HepG2 (cell line): ENCODE data around the gene RASA1. TPM values are rescaled to one million over a fixed set of nuclear protein-coding genes. Genes with fewer than 3 reads are reported as not detected.

Experiments
- ARNTL ChIP-seq: sonication (generic); formaldehyde crosslinking; IDR thresholded peaks from 2 replicates; pipeline ENCODE4 v1.4.0; 2020; ENCODE audit warnings: mild to moderate bottlenecking, missing genetic modification reagents
- CBX1 ChIP-seq: IDR thresholded peaks from one replicate; pipeline ENCODE4 v1.6.1; 2016; ENCODE audit warnings: antibody characterized with exemption, low read depth
- CSRNP1 ChIP-seq: sonication (generic); formaldehyde crosslinking; IDR thresholded peaks from 2 replicates; pipeline ENCODE4 v1.8.1; 2023; ENCODE audit warnings: mild to moderate bottlenecking, missing genetic modification reagents
- ISL2 ChIP-seq: sonication (generic); formaldehyde crosslinking; IDR thresholded peaks from 2 replicates; pipeline ENCODE4 v1.5.0; 2020; ENCODE audit warnings: missing genetic modification reagents
- KMT2B ChIP-seq: IDR thresholded peaks from 2 replicates; pipeline ENCODE4 v1.6.1; 2016; ENCODE audit warnings: missing genetic modification reagents, missing compliant biosample characterization
- MIER2 ChIP-seq: IDR thresholded peaks from 2 replicates; pipeline ENCODE4 v1.6.1; 2016; ENCODE audit warnings: missing biosample characterization, missing genetic modification reagents
- MTF1 ChIP-seq: sonication (generic); formaldehyde crosslinking; IDR thresholded peaks from 2 replicates; pipeline ENCODE4 v1.5.0; 2020; ENCODE audit warnings: missing genetic modification reagents
- NAIF1 ChIP-seq: sonication (generic); formaldehyde crosslinking; IDR thresholded peaks from 2 replicates; pipeline ENCODE4 v1.5.0; 2020; ENCODE audit warnings: mild to moderate bottlenecking, missing genetic modification reagents, borderline replicate concordance
- PAF1 ChIP-seq: IDR thresholded peaks from 2 replicates; pipeline ENCODE4 v1.6.1; 2016; ENCODE audit warnings: missing genetic modification reagents, missing compliant biosample characterization
- POLR2AphosphoS2 ChIP-seq: IDR thresholded peaks from 2 replicates; pipeline ENCODE4 v1.6.1; 2011; ENCODE audit warnings: low read depth, low read length, improper control_type of control experiment
- TEAD3 ChIP-seq: optimal IDR thresholded peaks from 2 replicates; pipeline ENCODE3; 2016; ENCODE audit warnings: borderline replicate concordance
- THRA ChIP-seq: sonication (generic); formaldehyde crosslinking; IDR thresholded peaks from 2 replicates; pipeline ENCODE4 v1.4.0; 2020; ENCODE audit warnings: missing genetic modification reagents, borderline replicate concordance
- ZBTB21 ChIP-seq: sonication (generic); formaldehyde crosslinking; IDR thresholded peaks from 2 replicates; pipeline ENCODE4 v1.4.0; 2020; ENCODE audit warnings: missing genetic modification reagents
- ZFP36L2 ChIP-seq: sonication (generic); formaldehyde crosslinking; IDR thresholded peaks from 2 replicates; pipeline ENCODE4 v1.4.0; 2020; ENCODE audit warnings: missing genetic modification reagents
- ZNF24 ChIP-seq: fragments of 450-650 bp; IDR thresholded peaks from 2 replicates; pipeline ENCODE4 v1.6.1; 2017; ENCODE audit warnings: antibody characterized with exemption, mild to moderate bottlenecking
- ZNF547 ChIP-seq: sonication (generic); formaldehyde crosslinking; IDR thresholded peaks from 2 replicates; pipeline ENCODE4 v1.5.1; 2020; ENCODE audit warnings: mild to moderate bottlenecking, missing genetic modification reagents
- ZNF597 ChIP-seq: sonication (generic); formaldehyde crosslinking; IDR thresholded peaks from 2 replicates; pipeline ENCODE4 v1.5.0; 2020; ENCODE audit warnings: missing genetic modification reagents
- polyA plus RNA-seq, 8 experiments: library from polyadenylated mRNA; depleted of rRNA in 3 of 8; stranded (reverse) in 7 of 8; unstranded in 1 of 8; fragments of >200 nt; fragmentation: Illumina TruSeq in 4 of 8; extraction: Trizol in 4 of 8; gene quantifications; 2 replicates each; pipeline versions ENCODE4 v1.2.1 to v1.2.3, GENCODE V29; 2011 to 2016; ENCODE audit warnings: low read depth in 4 of 8, missing spikeins in 1 of 8, mixed read lengths in 1 of 8; ENCODE audit not compliant: insufficient read depth in 1 of 8
- total RNA-seq, 5 experiments: library from RNA; depleted of rRNA; stranded (reverse); fragments of >200 nt; fragmentation: Illumina TruSeq; extraction: Trizol; gene quantifications; 2 replicates each; pipeline ENCODE4 v1.2.3, GENCODE V29; 2016; ENCODE audit warnings: low read depth in 1 of 5
- TF ChIP-seq, protein P1 (sequence below): sonication (generic); formaldehyde crosslinking; IDR thresholded peaks from 2 replicates; pipeline ENCODE4 v1.4.0; 2020; ENCODE audit warnings: mild to moderate bottlenecking, low read depth, missing genetic modification reagents

RASA1 gene
- total and polyA plus RNA-seq, 2 of the 13 experiments (the other 11 are each of a cell fraction or from before 2014, with no cell fraction given), result 19.5 to 20.5 TPM

GRCh38 chr5:87267574-87268125 lies at the start of gene RASA1 (continued):
- TF ChIP-seq POLR2AphosphoS2, result no peak
- no peak for TF ChIP-seq ZNF547 (CRISPR knock-in tag)
- no peak for TF ChIP-seq TEAD3 (CRISPR knock-in tag)
- no peak for TF ChIP-seq ZFP36L2
- peak; percentile 85 for TF ChIP-seq CBX1
- TF ChIP-seq MIER2 (CRISPR knock-in tag), result no peak
- TF ChIP-seq, protein P1, sequence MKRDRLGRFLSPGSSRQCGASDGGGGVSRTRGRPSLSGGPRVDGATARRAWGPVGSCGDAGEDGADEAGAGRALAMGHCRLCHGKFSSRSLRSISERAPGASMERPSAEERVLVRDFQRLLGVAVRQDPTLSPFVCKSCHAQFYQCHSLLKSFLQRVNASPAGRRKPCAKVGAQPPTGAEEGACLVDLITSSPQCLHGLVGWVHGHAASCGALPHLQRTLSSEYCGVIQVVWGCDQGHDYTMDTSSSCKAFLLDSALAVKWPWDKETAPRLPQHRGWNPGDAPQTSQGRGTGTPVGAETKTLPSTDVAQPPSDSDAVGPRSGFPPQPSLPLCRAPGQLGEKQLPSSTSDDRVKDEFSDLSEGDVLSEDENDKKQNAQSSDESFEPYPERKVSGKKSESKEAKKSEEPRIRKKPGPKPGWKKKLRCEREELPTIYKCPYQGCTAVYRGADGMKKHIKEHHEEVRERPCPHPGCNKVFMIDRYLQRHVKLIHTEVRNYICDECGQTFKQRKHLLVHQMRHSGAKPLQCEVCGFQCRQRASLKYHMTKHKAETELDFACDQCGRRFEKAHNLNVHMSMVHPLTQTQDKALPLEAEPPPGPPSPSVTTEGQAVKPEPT, result 0 out of 2 replicates have a peak, but pooled peaks have one; percentile 57
- TF ChIP-seq KMT2B (CRISPR knock-in tag), result no peak; the same call in none of the 2 replicates
- no peak for TF ChIP-seq PAF1 (CRISPR knock-in tag)
- no peak for TF ChIP-seq ZNF597
- no peak for TF ChIP-seq MTF1 (CRISPR knock-in tag)
- TF ChIP-seq ZNF24, result no peak
- TF ChIP-seq CSRNP1, result no peak
- no peak for TF ChIP-seq NAIF1 (CRISPR knock-in tag)
- no peak for TF ChIP-seq ISL2 (CRISPR knock-in tag)
- TF ChIP-seq ARNTL, result peak; percentile 22
- TF ChIP-seq THRA (CRISPR knock-in tag), result peak; percentile 24; the same call in 1 of the 2 replicates
- TF ChIP-seq ZBTB21 (CRISPR knock-in tag), result no peak
